WI38 (cell line): ENCODE measurements around the gene LRRC3B.

ENCODE experiments used
- H3K4me3 ChIP-seq: 2 replicates; pipeline ENCODE4 v1.5.1; 2011; ENCODE audit warnings: low read depth, mild to moderate bottlenecking, control low read depth, low read length
- CTCF ChIP-seq: IDR thresholded peaks from 2 replicates; pipeline ENCODE4 v1.5.1; 2012; ENCODE audit warnings: low read depth, mild to moderate bottlenecking, control low read depth, low read length

LRRC3B gene

GRCh38 chr3:26623419-26624208 lies 1.0 kb downstream of the LRRC3B start:
- H3K4me3 ChIP-seq = no peak overlapping the region
- TF ChIP-seq CTCF = no peak

GRCh38 chr3:26624209-26624765 lies 1.7 kb downstream of the LRRC3B start:
- H3K4me3 ChIP-seq = no peak overlapping the region
- TF ChIP-seq CTCF = no peak

- TF ChIP-seq CTCF = no peak
- H3K4me3 ChIP-seq = no peak overlapping the region
These were observed 2.6 kb downstream of the LRRC3B start for GRCh38 chr3:26625187-26625586.

- no peak overlapping the region for H3K4me3 ChIP-seq
- no peak for TF ChIP-seq CTCF
These were observed 4.5 kb downstream of the LRRC3B start for GRCh38 chr3:26627080-26627479.

GRCh38 chr3:26628915-26629314 lies 6.3 kb downstream of the LRRC3B start:
- TF ChIP-seq CTCF = no peak
- no peak overlapping the region for H3K4me3 ChIP-seq

- TF ChIP-seq CTCF = no peak
- H3K4me3 ChIP-seq = no peak overlapping the region
These were observed 8.3 kb downstream of the LRRC3B start for GRCh38 chr3:26630669-26631389.

- no peak for TF ChIP-seq CTCF
- H3K4me3 ChIP-seq = no peak overlapping the region
These were observed 8.8 kb downstream of the LRRC3B start for GRCh38 chr3:26631390-26631738.
